HG02642 (cell line): Measurements from ENCODE around the gene CCDC77.

Experiments used
- ATAC-seq: cut with Tn5 transposase; IDR thresholded peaks from one replicate; pipeline ENCODE4 v1.9.1; 2021; ENCODE audit warnings: mild to moderate bottlenecking; ENCODE audit not compliant: unreplicated experiment, poor library complexity

CCDC77 gene

GRCh38 chr12:475286-475685 is 73.8 kb downstream of the CCDC77 start:
- ATAC-seq: no peak

GRCh38 chr12:479161-479560 is 77.7 kb downstream of the CCDC77 start:
- ATAC-seq: no peak

GRCh38 chr12:480831-481816 is 79.7 kb downstream of the CCDC77 start:
- ATAC-seq: no peak

GRCh38 chr12:482061-482460 is 80.6 kb downstream of the CCDC77 start:
- ATAC-seq: no peak

- ATAC-seq: no peak
Measured at GRCh38 chr12:484096-484495, 82.7 kb downstream of the CCDC77 start.

- no peak for ATAC-seq
Measured at GRCh38 chr12:490260-490659, 88.8 kb downstream of the CCDC77 start.
